Right lung (tissue), 5 donors: ENCODE data around the gene PCBP2. TPM values are rescaled to one million over a fixed set of nuclear protein-coding genes. Genes with fewer than 3 reads are reported as not detected.
"Not testable (repeated sequence)": the region's sequence is repeated elsewhere in the genome, so short reads cannot be mapped to it uniquely, and the experiment has no call there.

Source experiments
- DNase-seq, 2 donors: peaks; one replicate each; pipeline ENCODE4 v3.0.0-alpha.2; 2013
- polyA plus RNA-seq, 5 donors: library from polyadenylated mRNA; unstranded; fragments of 120-200 nt; gene quantifications; one replicate each; pipeline versions ENCODE4 v1.2.1 to v1.2.3, GENCODE V29; 2013; ENCODE audit warnings: inconsistent platforms in 1 of 5, low replicate concordance in 1 of 5; ENCODE audit not compliant: insufficient read length in 5 of 5, insufficient read depth in 1 of 5

The PCBP2 gene
- polyA plus RNA-seq, 5 donors: 928 to 1,079 (median 1,012) TPM

DNA sequence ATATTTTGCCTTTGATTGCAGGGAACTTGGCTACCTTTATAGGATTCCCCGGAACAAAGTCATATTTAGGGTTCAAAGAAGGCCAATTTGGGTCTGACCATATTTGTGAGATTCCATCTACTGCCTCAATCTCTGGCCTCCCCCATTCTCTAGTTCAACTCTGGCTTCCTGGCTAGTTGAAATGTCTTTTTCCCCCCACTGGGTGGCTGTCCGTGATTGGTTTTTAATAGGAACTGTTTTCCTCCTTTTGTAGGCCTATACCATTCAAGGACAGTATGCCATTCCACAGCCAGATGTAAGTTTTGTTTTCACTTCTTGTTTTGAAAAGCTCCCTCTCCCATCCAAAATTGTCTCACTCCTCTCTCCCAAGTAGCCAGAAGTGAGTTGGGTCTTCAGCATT lies 13.8 kb downstream of the PCBP2 start:
- DNase-seq: no peak

DNA sequence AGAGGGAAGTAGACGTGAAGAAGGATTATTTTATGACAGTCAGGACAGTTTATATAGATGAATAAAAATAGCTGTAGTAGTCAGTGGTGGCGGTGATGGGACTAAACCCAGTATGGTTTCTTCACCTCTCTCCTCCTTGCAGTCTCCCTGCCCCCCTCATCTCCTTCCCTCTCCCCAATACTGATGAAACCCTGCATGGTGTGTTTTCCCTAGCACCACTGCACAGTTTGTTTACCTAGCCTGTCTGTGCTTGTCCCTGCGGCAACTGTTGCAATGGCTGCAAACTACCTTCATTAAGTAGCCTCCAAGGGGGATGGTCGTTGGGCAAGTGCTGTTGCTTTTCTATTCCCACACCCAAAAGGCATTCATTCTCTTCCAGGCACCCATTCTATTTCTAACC lies 14.7 kb downstream of the PCBP2 start:
- no peak for DNase-seq

DNA sequence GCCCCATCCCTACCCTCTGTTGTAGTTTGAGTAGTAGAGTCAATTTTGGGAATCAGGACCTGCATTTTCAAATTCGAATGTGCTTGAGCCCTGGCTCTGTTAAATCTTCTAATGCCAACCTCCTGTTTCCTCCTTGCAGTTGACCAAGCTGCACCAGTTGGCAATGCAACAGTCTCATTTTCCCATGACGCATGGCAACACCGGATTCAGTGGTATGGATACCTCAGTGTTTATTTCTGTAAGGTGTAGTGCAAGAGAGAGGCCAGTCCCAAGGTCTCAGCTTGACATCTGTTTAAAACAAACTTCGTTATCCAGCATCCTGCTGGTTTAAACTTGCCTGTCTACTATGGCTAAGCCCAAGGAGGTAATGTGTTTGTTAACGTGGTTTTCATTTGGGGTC lies 15.2 kb downstream of the PCBP2 start:
- no peak for DNase-seq

DNA sequence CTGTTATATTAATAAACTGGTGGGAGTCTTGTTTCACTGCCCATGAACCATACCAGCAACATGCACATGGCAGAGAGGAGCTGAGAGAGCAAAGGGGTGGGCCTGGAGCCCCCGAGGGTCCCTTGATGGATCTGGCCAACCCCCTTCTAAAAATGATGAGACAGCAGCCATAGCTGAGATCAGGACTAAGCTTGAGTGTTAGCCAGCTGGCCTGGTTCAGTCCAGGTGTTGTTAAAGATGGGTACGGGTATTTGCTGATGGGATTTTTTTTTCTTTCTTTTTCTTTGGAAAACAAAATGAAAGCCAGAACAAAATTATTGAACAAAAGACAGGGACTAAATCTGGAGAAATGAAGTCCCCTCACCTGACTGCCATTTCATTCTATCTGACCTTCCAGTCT lies 16.0 kb downstream of the PCBP2 start:
- no peak for DNase-seq

GRCh38 chr12:53468282-53468681 lies 16.4 kb downstream of the PCBP2 start:
- DNase-seq: no peak

DNA sequence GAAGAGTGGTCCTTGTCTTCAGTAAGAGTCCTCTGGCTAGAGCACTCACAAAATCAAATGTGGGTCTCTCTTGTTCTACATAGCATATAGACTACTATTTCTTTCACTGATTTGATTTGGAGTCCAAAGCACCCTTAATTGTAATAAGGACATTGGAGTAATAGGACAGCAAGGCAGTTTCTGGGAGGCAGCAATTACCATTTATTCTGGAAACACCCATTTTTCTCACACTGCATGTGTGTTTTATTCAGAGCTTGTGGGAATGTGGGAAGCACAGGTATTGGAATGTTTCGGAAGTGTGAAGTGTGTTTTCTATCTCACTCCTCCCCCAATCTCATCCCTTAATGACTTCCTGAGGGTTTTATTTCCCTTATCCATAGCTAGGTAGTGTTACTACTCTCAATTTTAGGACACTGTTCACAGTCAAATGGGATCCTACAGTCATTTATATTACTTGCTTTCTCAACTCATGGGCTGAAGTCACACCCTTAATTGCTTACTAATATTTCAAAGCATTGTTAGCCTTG lies 20.2 kb downstream of the PCBP2 start:
- no peak for DNase-seq

GRCh38 chr12:53474077-53474476 lies 22.2 kb downstream of the PCBP2 start:
- DNase-seq: no peak

DNA sequence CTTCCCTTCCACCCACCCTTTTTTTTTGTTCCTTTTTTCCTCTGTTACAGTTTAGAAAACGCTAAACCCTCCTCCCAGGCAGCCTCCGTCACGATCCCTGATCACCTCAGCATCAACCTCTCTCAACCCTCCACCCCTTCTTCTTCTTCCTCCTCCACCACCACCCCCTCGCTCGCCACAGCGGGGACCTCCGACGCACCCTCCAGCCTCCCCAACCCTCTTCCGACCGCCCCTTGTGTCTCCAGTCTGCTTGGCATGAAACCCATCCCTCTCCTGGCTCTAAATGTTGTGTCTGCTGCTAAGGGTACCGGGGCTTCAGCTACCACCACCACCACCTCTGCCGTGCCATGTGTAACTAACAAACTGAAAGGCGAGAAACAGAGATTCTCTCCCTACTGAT lies 22.9 kb downstream of the PCBP2 start:
- no peak for DNase-seq

GRCh38 chr12:53476769-53477209 lies 24.9 kb downstream of the PCBP2 start:
- no peak for DNase-seq

DNA sequence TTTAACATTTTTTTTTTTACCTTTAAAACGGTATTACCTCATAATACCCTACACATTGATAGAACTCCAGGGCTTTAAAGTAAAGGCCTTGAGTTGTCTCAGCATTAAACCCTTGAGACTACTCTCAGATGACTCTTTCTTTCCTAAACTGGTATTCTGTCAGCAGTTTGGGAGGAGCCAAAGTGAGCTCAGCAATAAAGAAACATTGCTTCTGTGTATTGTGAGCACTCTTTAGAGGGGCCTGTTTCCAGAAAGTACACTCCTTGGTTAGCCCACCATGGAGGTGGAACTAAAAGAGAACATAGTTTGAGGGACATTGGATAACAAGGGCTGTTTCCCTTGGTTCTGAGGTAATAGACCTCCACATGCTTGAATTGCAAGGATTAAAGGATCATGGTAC lies 27.0 kb downstream of the PCBP2 start:
- no peak for DNase-seq

DNA sequence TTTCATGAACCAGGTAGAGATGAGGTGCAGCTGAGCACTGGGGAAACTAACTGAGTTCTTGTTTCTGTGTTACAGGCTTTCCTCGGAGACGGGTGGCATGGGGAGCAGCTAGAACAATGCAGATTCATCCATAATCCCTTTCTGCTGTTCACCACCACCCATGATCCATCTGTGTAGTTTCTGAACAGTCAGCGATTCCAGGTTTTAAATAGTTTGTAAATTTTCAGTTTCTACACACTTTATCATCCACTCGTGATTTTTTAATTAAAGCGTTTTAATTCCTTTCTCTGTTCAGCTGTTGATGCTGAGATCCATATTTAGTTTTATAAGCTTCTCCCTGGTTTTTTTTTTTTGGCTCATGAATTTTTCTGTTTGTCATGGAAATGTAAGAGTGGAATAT lies 27.4 kb downstream of the PCBP2 start:
- no peak for DNase-seq

DNA sequence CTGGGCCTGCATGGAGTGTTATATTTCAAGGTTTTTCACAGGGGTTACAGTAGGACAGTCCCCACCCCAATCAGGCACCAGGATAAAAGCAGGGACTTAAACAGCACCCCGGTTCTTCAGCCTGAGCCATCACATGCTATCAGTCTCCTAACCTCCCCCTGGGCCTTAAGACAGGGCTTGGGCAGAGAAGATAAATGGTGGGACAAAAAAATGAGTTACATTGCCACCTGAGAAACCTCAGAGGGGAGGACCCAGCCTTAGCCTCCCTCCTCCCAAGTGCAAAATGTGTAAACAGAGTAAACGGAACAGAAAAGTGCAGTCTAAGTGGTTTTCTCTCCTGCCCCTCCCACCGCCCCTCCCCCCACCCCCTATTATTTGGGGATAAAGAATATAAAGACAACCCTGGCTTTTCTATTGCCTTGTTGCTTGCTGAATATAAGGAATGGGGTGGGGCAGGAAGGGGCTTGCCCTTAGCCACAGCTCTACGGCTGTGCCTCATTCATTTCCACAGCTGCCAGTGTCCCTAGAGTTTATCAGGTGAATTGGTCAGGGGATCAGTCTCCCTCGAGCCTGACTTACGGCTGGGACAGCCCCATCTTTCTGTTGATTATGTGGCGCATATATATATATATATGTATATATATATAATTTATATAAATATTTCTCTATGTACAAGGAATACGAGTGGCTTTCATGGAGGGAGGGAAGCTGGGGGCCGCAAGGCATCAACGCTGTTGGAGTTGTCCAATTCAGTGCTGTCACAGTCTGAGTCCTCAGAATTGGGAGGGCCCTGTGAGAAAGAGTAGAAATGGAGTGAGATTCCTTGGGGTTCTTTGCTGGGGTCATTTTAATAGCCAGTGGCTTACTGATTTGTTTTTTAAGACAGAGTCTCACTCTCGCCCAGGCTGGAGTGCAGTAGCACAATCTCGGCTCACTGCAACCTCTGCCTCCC lies 28.9 kb downstream of the PCBP2 start:
- DNase-seq: no peak

DNA sequence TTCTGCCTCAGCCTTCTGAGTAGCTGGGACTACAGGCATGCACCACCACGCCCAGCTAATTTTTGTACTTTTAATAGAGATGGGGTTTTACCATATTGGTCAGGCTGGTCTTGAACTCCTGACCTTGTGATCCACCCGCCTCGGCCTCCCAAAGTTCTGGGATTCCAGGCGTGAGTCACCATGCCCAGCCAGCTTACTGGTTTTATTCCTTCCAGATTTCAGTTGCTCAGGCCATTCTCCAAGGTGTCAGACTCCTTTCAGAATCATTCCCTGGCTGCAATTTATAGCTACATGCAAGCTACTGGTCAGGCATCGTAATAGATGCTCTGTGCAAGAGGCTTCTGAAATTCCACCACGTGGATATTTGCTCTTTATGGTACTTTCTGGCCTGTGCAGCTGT lies 29.6 kb downstream of the PCBP2 start:
- not testable (repeated sequence) for DNase-seq

DNA sequence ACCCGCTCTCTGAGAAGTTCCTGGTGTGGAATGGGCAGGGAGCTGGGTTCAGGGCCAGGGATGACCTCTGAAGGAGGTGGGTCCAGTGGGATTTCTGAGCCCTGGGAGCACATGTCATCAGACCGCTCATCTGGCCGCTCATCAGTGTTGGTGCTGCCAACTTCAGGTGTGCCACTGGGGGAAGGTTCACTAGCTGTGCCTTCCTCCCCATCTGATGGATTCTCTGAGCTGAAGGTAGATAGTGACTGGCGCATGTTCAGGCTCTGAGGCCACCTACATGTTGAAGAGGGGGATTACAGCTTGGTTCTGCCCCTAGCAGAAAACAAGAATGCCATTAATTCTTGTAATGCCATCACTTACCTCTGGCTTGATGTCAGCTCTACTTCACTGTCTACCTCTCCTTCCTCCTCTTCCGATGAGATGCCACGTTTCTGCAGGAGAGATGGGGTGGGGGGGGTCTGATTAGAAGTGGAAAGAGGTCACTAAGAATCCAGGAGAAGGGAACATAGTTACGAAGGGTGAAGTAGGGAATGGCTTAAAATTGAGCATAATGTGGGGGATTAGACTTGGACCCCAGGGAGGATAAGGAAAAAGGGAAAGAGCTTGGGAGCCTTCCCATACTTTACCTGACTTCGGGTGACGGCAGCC lies 30.2 kb downstream of the PCBP2 start:
- DNase-seq: no peak

DNA sequence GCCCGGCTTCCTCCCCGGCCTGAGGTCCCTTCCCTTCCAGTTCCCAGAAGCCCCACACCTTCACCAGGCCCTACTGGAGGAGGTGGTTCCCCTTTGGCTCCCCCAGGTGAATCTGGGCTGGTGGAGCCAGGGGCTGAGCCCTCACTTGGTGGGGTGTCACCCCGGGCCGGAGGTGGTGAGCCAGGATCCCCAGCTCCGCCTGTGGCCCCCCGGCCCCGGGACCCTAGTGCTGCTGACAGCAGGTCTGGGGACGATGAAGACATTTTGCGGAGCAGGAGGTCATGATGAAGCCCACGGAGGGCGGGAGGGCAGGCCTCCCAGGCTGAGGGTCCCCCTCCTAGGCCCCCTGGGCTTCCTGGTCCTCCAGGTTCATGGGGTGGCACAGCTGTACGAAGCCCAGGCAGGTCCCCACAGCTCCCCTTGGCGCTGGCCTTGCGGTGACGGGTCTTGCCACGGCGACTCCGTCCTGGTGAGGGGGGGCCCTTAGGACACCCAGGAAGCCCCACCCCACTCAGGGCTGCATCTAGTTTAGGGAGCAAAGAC lies 30.8 kb downstream of the PCBP2 start:
- no peak for DNase-seq

- no peak for DNase-seq
These were observed 31.5 kb downstream of the PCBP2 start for GRCh38 chr12:53483225-53483978.

GRCh38 chr12:53483979-53484377 lies 32.1 kb downstream of the PCBP2 start:
- no peak for DNase-seq

- no peak for DNase-seq
These were observed 33.0 kb downstream of the PCBP2 start for GRCh38 chr12:53484686-53485575.

DNA sequence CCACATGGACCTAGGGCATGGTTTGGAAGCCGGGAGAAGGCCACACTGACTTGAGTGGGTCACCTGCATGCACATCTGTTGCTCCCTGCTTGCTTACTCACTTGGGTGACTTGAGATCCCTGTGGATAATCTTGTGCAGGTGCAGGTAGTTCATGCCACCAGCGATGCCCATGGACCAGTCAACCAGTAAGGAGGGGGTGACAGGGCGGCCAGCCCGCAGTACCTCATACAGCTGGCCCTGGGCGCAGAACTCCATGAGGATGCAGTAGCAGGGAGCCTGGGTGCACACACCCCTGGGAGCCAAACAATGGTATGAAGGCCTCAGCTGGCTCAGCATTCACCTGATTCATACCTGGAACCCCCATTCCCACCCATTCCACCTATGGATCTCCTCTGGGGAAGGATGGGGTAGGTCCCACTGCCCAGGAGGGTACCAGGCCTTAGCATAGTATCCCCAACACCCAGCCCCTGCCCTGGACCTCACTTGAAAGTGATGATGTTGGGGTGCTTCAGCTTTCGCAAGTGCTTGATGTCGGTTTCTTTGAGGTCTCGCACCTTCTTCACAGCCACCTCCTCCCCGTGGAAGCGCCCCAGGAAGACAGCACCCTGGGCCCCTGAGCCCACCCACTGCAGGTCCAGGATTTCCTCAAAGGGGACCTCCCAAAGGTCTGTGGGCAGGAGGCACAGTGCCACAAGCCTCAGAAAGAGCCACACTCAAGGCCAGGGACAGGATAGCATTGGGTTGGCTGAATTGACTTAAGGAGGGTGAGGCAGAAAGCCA lies 34.2 kb downstream of the PCBP2 start:
- DNase-seq: no peak
